Measurements from ENCODE around the gene PCNX2. TPM values are rescaled to one million over a fixed set of nuclear protein-coding genes. Genes with fewer than 3 reads are reported as not detected.

The PCNX2 gene
- total and polyA plus RNA-seq, 2 experiments from 2014 or later = 42.9 to 88.3 TPM

- TF ChIP-seq, protein P1, sequence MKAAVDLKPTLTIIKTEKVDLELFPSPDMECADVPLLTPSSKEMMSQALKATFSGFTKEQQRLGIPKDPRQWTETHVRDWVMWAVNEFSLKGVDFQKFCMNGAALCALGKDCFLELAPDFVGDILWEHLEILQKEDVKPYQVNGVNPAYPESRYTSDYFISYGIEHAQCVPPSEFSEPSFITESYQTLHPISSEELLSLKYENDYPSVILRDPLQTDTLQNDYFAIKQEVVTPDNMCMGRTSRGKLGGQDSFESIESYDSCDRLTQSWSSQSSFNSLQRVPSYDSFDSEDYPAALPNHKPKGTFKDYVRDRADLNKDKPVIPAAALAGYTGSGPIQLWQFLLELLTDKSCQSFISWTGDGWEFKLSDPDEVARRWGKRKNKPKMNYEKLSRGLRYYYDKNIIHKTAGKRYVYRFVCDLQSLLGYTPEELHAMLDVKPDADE (IDR thresholded peaks at IDR 0.05) = no peak
- TF ChIP-seq CREB1 (CRISPR knock-in tag; IDR thresholded peaks at IDR 0.05; ENCODE audit: low read depth) = no peak
- TF ChIP-seq ZNF114 (CRISPR knock-in tag; IDR thresholded peaks at IDR 0.05) = no peak
- TF ChIP-seq ZNF331 (CRISPR knock-in tag; IDR thresholded peaks at IDR 0.05; ENCODE audit: low read depth) = no peak
- TF ChIP-seq CTCF (conservative IDR thresholded peaks at IDR 0.05; ENCODE audit: low read depth in 2 of 2) = no peak
- TF ChIP-seq POLR2AphosphoS5 (IDR thresholded peaks at IDR 0.05; ENCODE audit: low read depth) = no peak
- TF ChIP-seq REST (IDR thresholded peaks at IDR 0.05; ENCODE audit: unreplicated experiment) = no peak
- no peak for TF ChIP-seq STAT1 (IDR thresholded peaks at IDR 0.05; ENCODE audit: unreplicated experiment)
- TF ChIP-seq JUNB (IDR thresholded peaks at IDR 0.05; ENCODE audit: unreplicated experiment) = no peak
Observed at GRCh38 chr1:233006108-233006507, 289.4 kb downstream of the PCNX2 start (continued).

- no peaks in the 10 kb centered on the region for H3K4me1 Mint-ChIP-seq
- H4K20me1 ChIP-seq (replicated peaks; ENCODE audit: insufficient read depth) = no peaks in the 10 kb centered on the region
- H3K27ac Mint-ChIP-seq = no peak overlapping the region; the same call in 1 of the 2 replicates
- no peak overlapping the region for H3K4me3 Mint-ChIP-seq
- ATAC-seq (no peak), DNase-seq (ENCODE audit: low spot score) (no peak)
- peaks cover 6% of the 10 kb centered on the region for H3K27me3 Mint-ChIP-seq (ENCODE audit: insufficient read depth, low read depth, poor library complexity)
- no peak overlapping the region for H3K4me2 ChIP-seq
- no peaks in the 10 kb centered on the region; the same call in 1 of the 2 replicates for H3K9me2 ChIP-seq (ENCODE audit: insufficient read depth)
- H3F3A ChIP-seq (replicated peaks; ENCODE audit: low read depth) = no peaks in the 10 kb centered on the region
- no peaks in the 10 kb centered on the region for H3K27me3 ChIP-seq (ENCODE audit: insufficient read depth)
- TF ChIP-seq ZNF331 (CRISPR knock-in tag; IDR thresholded peaks at IDR 0.05; ENCODE audit: low read depth) (no peak), STAT1 (IDR thresholded peaks at IDR 0.05; ENCODE audit: unreplicated experiment) (no peak), EZH2 (IDR thresholded peaks at IDR 0.05; ENCODE audit: low read depth, unreplicated experiment) (no peak)
- peaks cover 2% of the 10 kb centered on the region; the same call in 1 of the 3 replicates for H3K9me3 Mint-ChIP-seq
- H3K27ac ChIP-seq (ENCODE audit: low read depth) = no peak overlapping the region
- H3K4me3 ChIP-seq = no peak overlapping the region
- no peaks in the 10 kb centered on the region for H3K4me1 ChIP-seq (ENCODE audit: insufficient read depth)
- H2AFZ ChIP-seq = no peak overlapping the region
- no peaks in the 10 kb centered on the region for H3K36me3 ChIP-seq (ENCODE audit: insufficient read depth)
- no peaks in the 10 kb centered on the region for H3K79me2 ChIP-seq (replicated peaks; ENCODE audit: insufficient read depth)
- H3K36me3 Mint-ChIP-seq (ENCODE audit: low read depth) = peaks cover 42% of the 10 kb centered on the region
Observed at GRCh38 chr1:233005703-233006102, 289.8 kb downstream of the PCNX2 start.
